ENCODE data around the gene TEX26.

The TEX26 gene

GRCh38 chr13:30998136-30999088 lies 66.0 kb downstream of the TEX26 start:
- Histone ChIP-seq H3K9ac (ENCODE audit: low read length) (no peak overlapping the region), H3K4me3 (ENCODE audit: low read depth, low read length) (no peak overlapping the region), H3K36me3 (ENCODE audit: control insufficient read depth, insufficient read depth, low read length) (no peaks in the 10 kb centered on the region), H3K4me1 (ENCODE audit: control insufficient read depth, insufficient read depth, low read length) (no peaks in the 10 kb centered on the region), H3K9me3 (ENCODE audit: control insufficient read depth, insufficient read depth, low read depth, low read length) (0 out of 2 replicates have a peak, but pooled peaks cover 5% of the 10 kb centered on the region), H3K27me3 (ENCODE audit: control insufficient read depth, insufficient read depth, low read length) (peaks cover 5% of the 10 kb centered on the region; the same call in 1 of the 2 replicates), H3K27ac (ENCODE audit: low read depth, low read length) (no peak overlapping the region)

- Histone ChIP-seq H3K9me3 (ENCODE audit: control insufficient read depth, insufficient read depth, low read depth, low read length) (0 out of 2 replicates have a peak, but pooled peaks cover 5% of the 10 kb centered on the region), H3K4me3 (ENCODE audit: low read depth, low read length) (no peak overlapping the region), H3K9ac (ENCODE audit: low read length) (no peak overlapping the region), H3K27ac (ENCODE audit: low read depth, low read length) (no peak overlapping the region), H3K27me3 (ENCODE audit: control insufficient read depth, insufficient read depth, low read length) (peaks cover 5% of the 10 kb centered on the region; the same call in 1 of the 2 replicates), H3K4me1 (ENCODE audit: control insufficient read depth, insufficient read depth, low read length) (no peaks in the 10 kb centered on the region), H3K36me3 (ENCODE audit: control insufficient read depth, insufficient read depth, low read length) (no peaks in the 10 kb centered on the region)
Observed at GRCh38 chr13:31000889-31001288, 68.4 kb downstream of the TEX26 start.

GRCh38 chr13:31001647-31002046 lies 69.2 kb downstream of the TEX26 start:
- H3K9me3 ChIP-seq (ENCODE audit: control insufficient read depth, insufficient read depth, low read depth, low read length) = 0 out of 2 replicates have a peak, but pooled peaks cover under 1% of the 10 kb centered on the region
- no peaks in the 10 kb centered on the region for H3K4me1 ChIP-seq (ENCODE audit: control insufficient read depth, insufficient read depth, low read length)
- H3K4me3 ChIP-seq (ENCODE audit: low read depth, low read length) = no peak overlapping the region
- no peak overlapping the region for H3K9ac ChIP-seq (ENCODE audit: low read length)
- H3K36me3 ChIP-seq (ENCODE audit: control insufficient read depth, insufficient read depth, low read length) = no peaks in the 10 kb centered on the region
- H3K27me3 ChIP-seq (ENCODE audit: control insufficient read depth, insufficient read depth, low read length) = peaks cover 5% of the 10 kb centered on the region; the same call in 1 of the 2 replicates
- H3K27ac ChIP-seq (ENCODE audit: low read depth, low read length) = no peak overlapping the region

- no peak overlapping the region for H3K27ac ChIP-seq (ENCODE audit: low read depth, low read length)
- no peaks in the 10 kb centered on the region for H3K36me3 ChIP-seq (ENCODE audit: control insufficient read depth, insufficient read depth, low read length)
- H3K9me3 ChIP-seq (ENCODE audit: control insufficient read depth, insufficient read depth, low read depth, low read length) = no peaks in the 10 kb centered on the region
- H3K27me3 ChIP-seq (ENCODE audit: control insufficient read depth, insufficient read depth, low read length) = peaks cover 4% of the 10 kb centered on the region; the same call in 1 of the 2 replicates
- H3K9ac ChIP-seq (ENCODE audit: low read length) = no peak overlapping the region
- no peaks in the 10 kb centered on the region for H3K4me1 ChIP-seq (ENCODE audit: control insufficient read depth, insufficient read depth, low read length)
- H3K4me3 ChIP-seq (ENCODE audit: low read depth, low read length) = no peak overlapping the region
Observed at GRCh38 chr13:31005066-31005465, 72.6 kb downstream of the TEX26 start.

GRCh38 chr13:31007417-31007816 lies 75.0 kb downstream of the TEX26 start:
- Histone ChIP-seq H3K36me3 (ENCODE audit: control insufficient read depth, insufficient read depth, low read length) (no peaks in the 10 kb centered on the region), H3K9me3 (ENCODE audit: control insufficient read depth, insufficient read depth, low read depth, low read length) (no peaks in the 10 kb centered on the region), H3K4me3 (ENCODE audit: low read depth, low read length) (no peak overlapping the region), H3K4me1 (ENCODE audit: control insufficient read depth, insufficient read depth, low read length) (peaks cover 23% of the 10 kb centered on the region), H3K27me3 (ENCODE audit: control insufficient read depth, insufficient read depth, low read length) (no peaks in the 10 kb centered on the region), H3K27ac (ENCODE audit: low read depth, low read length) (no peak overlapping the region), H3K9ac (ENCODE audit: low read length) (no peak overlapping the region)

- Histone ChIP-seq H3K27me3 (ENCODE audit: control insufficient read depth, insufficient read depth, low read length) (no peaks in the 10 kb centered on the region), H3K4me3 (ENCODE audit: low read depth, low read length) (no peak overlapping the region), H3K36me3 (ENCODE audit: control insufficient read depth, insufficient read depth, low read length) (no peaks in the 10 kb centered on the region), H3K4me1 (ENCODE audit: control insufficient read depth, insufficient read depth, low read length) (peaks cover 28% of the 10 kb centered on the region), H3K9ac (ENCODE audit: low read length) (no peak overlapping the region), H3K9me3 (ENCODE audit: control insufficient read depth, insufficient read depth, low read depth, low read length) (no peaks in the 10 kb centered on the region), H3K27ac (ENCODE audit: low read depth, low read length) (no peak overlapping the region)
Observed at GRCh38 chr13:31008400-31009115, 76.1 kb downstream of the TEX26 start.

- Histone ChIP-seq H3K27me3 (ENCODE audit: control insufficient read depth, insufficient read depth, low read length) (no peaks in the 10 kb centered on the region), H3K9me3 (ENCODE audit: control insufficient read depth, insufficient read depth, low read depth, low read length) (no peaks in the 10 kb centered on the region), H3K4me1 (ENCODE audit: control insufficient read depth, insufficient read depth, low read length) (peaks cover 28% of the 10 kb centered on the region), H3K9ac (ENCODE audit: low read length) (no peak overlapping the region), H3K36me3 (ENCODE audit: control insufficient read depth, insufficient read depth, low read length) (no peaks in the 10 kb centered on the region), H3K4me3 (ENCODE audit: low read depth, low read length) (no peak overlapping the region), H3K27ac (ENCODE audit: low read depth, low read length) (no peak overlapping the region)
Observed at GRCh38 chr13:31009166-31009565, 76.7 kb downstream of the TEX26 start.

- no peaks in the 10 kb centered on the region for H3K36me3 ChIP-seq (ENCODE audit: control insufficient read depth, insufficient read depth, low read length)
- H3K27ac ChIP-seq (ENCODE audit: low read depth, low read length) = no peak overlapping the region
- no peak overlapping the region for H3K4me3 ChIP-seq (ENCODE audit: low read depth, low read length)
- H3K9me3 ChIP-seq (ENCODE audit: control insufficient read depth, insufficient read depth, low read depth, low read length) = no peaks in the 10 kb centered on the region
- peaks cover 28% of the 10 kb centered on the region for H3K4me1 ChIP-seq (ENCODE audit: control insufficient read depth, insufficient read depth, low read length)
- no peaks in the 10 kb centered on the region for H3K27me3 ChIP-seq (ENCODE audit: control insufficient read depth, insufficient read depth, low read length)
- no peak overlapping the region for H3K9ac ChIP-seq (ENCODE audit: low read length)
Observed at GRCh38 chr13:31010296-31010695, 77.8 kb downstream of the TEX26 start.

GRCh38 chr13:31011193-31011860 lies 78.9 kb downstream of the TEX26 start:
- Histone ChIP-seq H3K9ac (ENCODE audit: low read length) (no peak overlapping the region), H3K27me3 (ENCODE audit: control insufficient read depth, insufficient read depth, low read length) (no peaks in the 10 kb centered on the region), H3K27ac (ENCODE audit: low read depth, low read length) (no peak overlapping the region; the same call in 1 of the 2 replicates), H3K36me3 (ENCODE audit: control insufficient read depth, insufficient read depth, low read length) (no peaks in the 10 kb centered on the region), H3K4me1 (ENCODE audit: control insufficient read depth, insufficient read depth, low read length) (peaks cover 28% of the 10 kb centered on the region), H3K4me3 (ENCODE audit: low read depth, low read length) (no peak overlapping the region), H3K9me3 (ENCODE audit: control insufficient read depth, insufficient read depth, low read depth, low read length) (no peaks in the 10 kb centered on the region)

GRCh38 chr13:31011901-31012654 lies 79.6 kb downstream of the TEX26 start:
- no peak overlapping the region; the same call in 1 of the 2 replicates for H3K27ac ChIP-seq (ENCODE audit: low read depth, low read length)
- peaks cover 28% of the 10 kb centered on the region for H3K4me1 ChIP-seq (ENCODE audit: control insufficient read depth, insufficient read depth, low read length)
- no peaks in the 10 kb centered on the region for H3K36me3 ChIP-seq (ENCODE audit: control insufficient read depth, insufficient read depth, low read length)
- no peak overlapping the region for H3K9ac ChIP-seq (ENCODE audit: low read length)
- H3K4me3 ChIP-seq (ENCODE audit: low read depth, low read length) = no peak overlapping the region
- no peaks in the 10 kb centered on the region for H3K9me3 ChIP-seq (ENCODE audit: control insufficient read depth, insufficient read depth, low read depth, low read length)
- H3K27me3 ChIP-seq (ENCODE audit: control insufficient read depth, insufficient read depth, low read length) = no peaks in the 10 kb centered on the region

All from HUES6 (cell line).